ENCODE results near the gene SPDEF. TPM values are rescaled to one million over a fixed set of nuclear protein-coding genes. Genes with fewer than 3 reads are reported as not detected.

The SPDEF gene
- total and polyA plus RNA-seq, 12 donors = 0.06 to 0.14 (median 0.14) TPM; not detected in 8

GRCh38 chr6:34521463-34522285 lies 34.5 kb downstream of the SPDEF start:
- no peaks in the 10 kb centered on the region for H3K36me3 ChIP-seq (replicated peaks in 1 of 2)
- H3K9me3 ChIP-seq (replicated peaks in 1 of 3) = no peaks in the 10 kb centered on the region
- no peak overlapping the region for H3K27ac ChIP-seq
- TF ChIP-seq POLR2A (IDR thresholded peaks at IDR 0.05) = no peak
- TF ChIP-seq CTCF (IDR thresholded peaks at IDR 0.05) = no peak
- H3K4me1 ChIP-seq (replicated peaks in 1 of 2) = peaks cover 0 to under 1% of the 10 kb centered on the region in 2 donors
- no peak overlapping the region for H3K4me3 ChIP-seq
- intact Hi-C loops (cut with DNase I) = loop anchor here in 1 of 2 donors (10.0 kb wide), 1 partner anchor 83 kb away; no protein-coding TSS in a partner anchor
- no peaks in the 10 kb centered on the region for H3K27me3 ChIP-seq
- DNase-seq = no peak
- WGBS, 4 donors = 80 to 91% (median 87%) methylated on average over 21 to 28 of the region's 28 CpGs

- Histone ChIP-seq H3K36me3 (replicated peaks in 1 of 2) (no peaks in the 10 kb centered on the region), H3K27ac (no peak overlapping the region), H3K4me3 (no peak overlapping the region), H3K27me3 (no peaks in the 10 kb centered on the region), H3K9me3 (replicated peaks in 1 of 3) (no peaks in the 10 kb centered on the region), H3K4me1 (replicated peaks in 1 of 2) (no peaks in the 10 kb centered on the region)
- TF ChIP-seq CTCF (IDR thresholded peaks at IDR 0.05) = no peak
- TF ChIP-seq POLR2A (IDR thresholded peaks at IDR 0.05) = no peak
- WGBS, 4 donors = 86 to 89% (median 87%) methylated on average over 21 to 24 of the region's 24 CpGs
- DNase-seq = no peak
- intact Hi-C loops (cut with DNase I) = loop anchor here in 1 of 2 donors (10.0 kb wide), 1 partner anchor 84 kb away; no protein-coding TSS in a partner anchor
Observed at GRCh38 chr6:34520645-34521462, 35.3 kb downstream of the SPDEF start.

- H3K4me3 ChIP-seq = no peak overlapping the region
- TF ChIP-seq CTCF (IDR thresholded peaks at IDR 0.05) = no peak
- no peak for TF ChIP-seq POLR2A (IDR thresholded peaks at IDR 0.05)
- no peaks in the 10 kb centered on the region for H3K9me3 ChIP-seq (replicated peaks in 1 of 3)
- no peaks in the 10 kb centered on the region for H3K36me3 ChIP-seq (replicated peaks in 1 of 2)
- no peak for DNase-seq
- no peaks in the 10 kb centered on the region for H3K4me1 ChIP-seq (replicated peaks in 1 of 2)
- no peak overlapping the region for H3K27ac ChIP-seq
- H3K27me3 ChIP-seq = no peaks in the 10 kb centered on the region
- WGBS, 4 donors = 92 to 97% (median 94%) methylated on average over 5 to 8 of the region's 8 CpGs
- intact Hi-C loops (cut with DNase I) = loop anchor here in 1 of 2 donors (10.0 kb wide), 1 partner anchor 85 kb away; no protein-coding TSS in a partner anchor
Observed at GRCh38 chr6:34519971-34520644, 36.0 kb downstream of the SPDEF start.
